ENCODE measurements around the gene ANK3.

Gene ANK3

GRCh38 chr10:60389413-60390025 is at the start of gene ANK3:
ANK3 (minus strand) TSS chr10:60389875; CDS start chr10:60389538, 337 bp downstream.
- DNase-seq: peak in 6 of 56 donors; percentile 8 to 55 (median 26)

DNA sequence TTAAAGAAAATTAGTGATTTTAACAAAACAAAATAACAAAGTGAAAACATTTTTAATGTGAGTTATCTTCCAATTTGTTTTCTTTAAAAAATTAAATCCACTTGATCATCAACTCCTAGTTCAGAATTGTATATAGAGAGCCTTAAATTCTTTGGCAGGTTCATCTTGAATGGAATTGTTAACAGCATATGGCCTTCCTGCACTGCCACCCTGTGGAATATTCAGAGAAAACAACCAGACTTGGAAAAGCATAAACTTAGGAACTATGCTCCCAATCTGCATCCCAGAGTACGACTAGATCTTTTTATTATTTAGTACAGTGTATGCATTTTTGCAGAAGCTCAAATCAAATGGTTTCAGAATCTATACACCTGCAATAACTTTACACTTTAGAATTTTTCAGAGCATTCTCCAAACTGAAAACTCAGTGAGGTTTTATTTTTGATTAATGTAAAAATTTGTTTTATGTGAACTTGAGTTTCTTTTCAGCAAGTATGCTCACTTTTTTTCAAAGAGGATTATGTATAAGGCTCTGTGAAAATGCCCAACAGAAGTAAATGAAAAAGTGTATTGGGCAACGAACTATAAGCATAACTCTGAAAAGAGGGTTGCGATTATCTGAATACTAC is 44.9 kb upstream of the ANK3 start:
- peak in 29 of 56 donors; percentile 5 to 62 (median 23) for DNase-seq

- DNase-seq: no peak
These were observed 44.0 kb upstream of the ANK3 start for GRCh38 chr10:60433684-60434083.

DNA sequence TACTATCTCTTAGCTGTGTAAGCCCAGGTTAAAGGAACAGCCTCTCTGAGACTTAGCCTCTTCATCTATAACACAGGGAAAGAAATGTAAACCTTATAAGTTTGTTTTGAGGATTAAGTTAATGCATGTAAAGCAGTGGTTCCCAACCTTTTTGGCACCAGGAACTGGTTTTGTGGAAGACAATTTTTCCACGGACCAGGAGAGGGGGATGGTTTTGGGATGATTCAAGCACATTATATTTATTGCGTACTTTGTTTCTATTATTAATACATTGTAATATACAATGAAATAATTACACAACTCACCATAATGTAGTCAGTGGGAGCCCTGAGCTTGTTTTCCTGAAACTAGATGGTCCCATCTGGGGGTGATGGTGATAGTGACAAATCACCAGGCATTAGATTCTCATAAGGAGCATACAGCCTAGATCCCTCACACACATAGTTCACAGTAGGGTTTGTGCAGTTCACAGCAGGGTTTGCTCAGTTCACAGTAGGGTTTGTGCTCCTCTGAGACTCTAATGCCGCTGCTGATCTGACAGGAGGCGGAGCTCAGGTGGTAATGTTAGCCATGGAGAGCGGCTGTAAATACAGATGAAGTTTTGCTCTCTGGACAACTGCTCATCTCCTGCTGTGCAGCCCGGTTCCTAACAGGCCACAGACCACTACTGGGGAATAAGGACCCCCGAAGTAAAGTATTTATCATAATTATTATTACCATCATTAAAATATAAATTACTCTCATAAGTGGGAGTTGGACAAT is 41.3 kb upstream of the ANK3 start:
- DNase-seq: no peak

DNA sequence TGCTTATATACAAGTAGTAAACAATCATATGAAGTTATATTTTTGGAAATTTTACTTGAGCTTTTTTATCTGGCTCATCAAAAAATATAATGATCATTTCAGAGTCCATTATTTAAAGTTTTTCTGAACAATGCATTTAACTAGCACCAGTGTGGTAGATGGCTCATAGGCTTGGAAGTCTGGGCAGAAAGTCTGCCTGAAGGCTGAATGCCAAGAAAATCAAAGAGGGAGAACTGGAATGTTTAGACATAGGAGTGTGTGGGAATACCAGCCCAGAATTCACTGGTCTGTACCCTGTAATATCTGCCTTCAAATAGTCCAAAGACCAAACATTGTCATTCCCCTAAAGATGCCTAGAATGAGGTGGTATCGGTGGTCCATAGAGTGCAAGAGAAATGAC is 40.3 kb upstream of the ANK3 start:
- DNase-seq: no peak

GRCh38 chr10:60429084-60429849 is 39.6 kb upstream of the ANK3 start:
- DNase-seq: no peak

DNA sequence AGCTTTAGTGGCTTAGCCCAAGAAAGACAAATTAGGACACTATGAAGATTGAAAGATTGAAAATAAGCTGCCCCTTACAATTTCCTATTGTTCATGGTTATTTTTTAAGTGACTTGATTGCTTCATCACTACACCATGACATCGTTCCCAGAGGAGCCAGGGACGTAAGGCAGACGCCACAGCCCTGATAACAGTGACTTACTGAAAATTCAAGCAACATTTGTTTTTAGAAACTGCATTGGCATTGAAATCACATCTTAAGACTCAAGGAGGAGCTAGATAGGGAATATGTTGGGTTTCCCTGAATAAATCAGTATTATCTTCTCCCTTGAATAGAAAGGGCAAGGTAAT is 38.7 kb upstream of the ANK3 start:
- no peak for DNase-seq

- no peak for DNase-seq
These were observed 38.2 kb upstream of the ANK3 start for GRCh38 chr10:60427709-60428386.

- no peak for DNase-seq
These were observed 37.5 kb upstream of the ANK3 start for GRCh38 chr10:60427148-60427547.

GRCh38 chr10:60426425-60426824 is 36.8 kb upstream of the ANK3 start:
- no peak for DNase-seq

DNA sequence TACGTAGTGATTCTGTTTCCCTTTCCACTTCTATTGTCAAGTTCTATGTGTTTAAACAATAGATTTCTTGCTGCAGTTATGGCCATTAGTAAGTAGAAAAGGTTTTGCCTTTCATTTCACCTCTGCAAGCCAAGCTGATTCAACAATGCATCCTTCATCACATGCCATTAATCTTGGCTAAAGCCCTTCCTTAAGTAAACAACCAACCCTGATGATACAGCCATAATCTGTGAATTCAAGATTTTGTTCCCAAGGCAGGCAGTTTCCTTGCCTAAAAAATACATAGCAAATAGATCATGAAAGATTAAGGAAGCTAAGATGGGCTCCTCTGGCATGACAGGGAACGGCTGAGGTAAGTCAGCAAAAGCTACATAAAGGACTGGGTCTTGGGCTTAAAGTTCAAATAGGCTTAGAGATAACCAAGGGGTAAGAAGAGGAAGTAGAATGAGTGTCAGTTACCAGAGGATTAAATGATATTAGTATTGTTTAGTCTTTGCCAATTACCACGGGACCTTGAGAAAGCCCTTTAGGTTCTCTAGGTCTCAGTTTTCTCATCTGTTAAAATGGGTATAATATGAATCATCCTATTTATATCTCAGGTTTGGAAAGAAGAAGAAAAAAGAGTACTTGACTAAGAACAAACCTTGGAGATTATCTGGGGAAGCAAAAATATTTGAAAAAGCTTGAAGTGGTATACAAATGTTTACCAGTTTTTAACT is 35.9 kb upstream of the ANK3 start:
- DNase-seq: no peak

DNA sequence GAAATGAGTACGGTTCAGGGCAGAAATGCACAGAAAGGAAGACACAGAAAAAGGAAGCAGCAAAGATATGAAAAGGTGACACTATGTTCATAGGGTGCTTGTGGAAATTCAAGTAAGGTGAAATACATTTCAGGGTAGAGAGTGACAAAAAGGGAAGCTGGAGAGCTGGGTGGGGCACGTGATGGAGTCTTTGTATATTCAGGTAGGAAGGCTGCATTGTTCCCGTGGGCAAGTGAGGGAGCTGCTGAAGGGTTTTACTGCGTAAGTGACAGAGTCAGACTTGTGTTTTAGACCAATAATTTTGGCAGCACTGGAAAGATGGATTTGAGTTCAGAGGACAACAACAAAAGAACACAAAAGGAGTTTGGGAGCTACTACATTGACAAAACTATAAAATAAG is 35.3 kb upstream of the ANK3 start:
- peak in 2 of 56 donors; percentile 3 to 4 for DNase-seq

DNA sequence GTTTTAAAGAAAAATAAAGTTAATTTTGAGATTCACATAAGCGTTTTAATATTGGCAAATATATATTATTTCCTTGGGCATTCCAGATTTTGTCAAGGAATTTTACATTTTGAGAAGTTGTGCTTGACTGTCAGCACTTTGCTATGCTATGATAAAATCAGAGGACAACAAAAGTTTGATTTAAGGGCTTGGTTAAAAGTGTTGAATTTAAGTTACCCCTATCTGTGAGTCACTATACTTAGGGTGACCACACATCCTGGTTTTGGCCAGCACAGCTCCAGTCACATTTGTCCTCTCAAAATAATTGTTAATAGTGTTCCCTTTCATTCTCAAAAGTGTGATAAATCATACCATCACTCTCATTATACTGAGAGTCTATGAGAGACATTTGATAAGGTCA is 34.2 kb upstream of the ANK3 start:
- DNase-seq: no peak

DNA sequence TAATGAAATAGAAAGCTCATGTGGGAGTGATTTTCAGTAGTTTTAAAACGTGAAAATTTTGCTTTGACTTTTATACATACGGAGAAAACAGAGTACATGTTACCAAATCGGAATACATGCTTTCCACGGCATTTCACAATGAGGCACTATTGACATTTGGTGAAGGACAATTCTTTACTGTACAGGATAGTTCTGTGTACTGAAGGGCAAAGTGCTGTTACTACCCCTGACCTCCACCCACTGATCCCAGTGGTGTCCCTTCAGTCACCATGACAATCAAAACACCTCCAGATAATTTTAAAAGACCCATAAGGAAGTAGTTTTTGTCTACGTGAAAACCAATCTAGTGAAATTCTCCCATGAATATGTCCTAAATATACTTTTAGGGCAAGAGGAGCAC is 33.1 kb upstream of the ANK3 start:
- DNase-seq: no peak

GRCh38 chr10:60420991-60421894 is 31.6 kb upstream of the ANK3 start:
- no peak for DNase-seq

GRCh38 chr10:60419249-60419648 is 29.6 kb upstream of the ANK3 start:
- no peak for DNase-seq

DNA sequence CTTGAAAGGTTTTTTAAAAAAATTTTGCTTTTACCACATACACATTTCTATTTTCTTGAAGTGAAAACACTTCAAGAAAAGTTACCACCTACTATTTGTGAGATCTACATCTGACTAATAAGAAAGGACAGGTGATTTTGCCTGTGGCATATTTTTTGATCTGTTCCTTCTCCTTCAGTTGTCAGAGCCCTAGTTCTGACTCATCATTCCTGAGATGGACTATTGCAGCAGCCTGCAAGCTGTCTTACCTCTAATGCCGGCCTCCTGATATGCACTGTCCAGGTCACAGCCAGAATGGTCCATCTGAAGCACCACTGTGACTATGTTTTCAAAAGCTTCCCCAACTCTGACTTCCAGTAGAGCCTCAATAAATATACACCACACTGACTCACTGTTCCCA is 28.2 kb upstream of the ANK3 start:
- no peak for DNase-seq

GRCh38 chr10:60417024-60417423 is 27.3 kb upstream of the ANK3 start:
- DNase-seq: no peak

DNA sequence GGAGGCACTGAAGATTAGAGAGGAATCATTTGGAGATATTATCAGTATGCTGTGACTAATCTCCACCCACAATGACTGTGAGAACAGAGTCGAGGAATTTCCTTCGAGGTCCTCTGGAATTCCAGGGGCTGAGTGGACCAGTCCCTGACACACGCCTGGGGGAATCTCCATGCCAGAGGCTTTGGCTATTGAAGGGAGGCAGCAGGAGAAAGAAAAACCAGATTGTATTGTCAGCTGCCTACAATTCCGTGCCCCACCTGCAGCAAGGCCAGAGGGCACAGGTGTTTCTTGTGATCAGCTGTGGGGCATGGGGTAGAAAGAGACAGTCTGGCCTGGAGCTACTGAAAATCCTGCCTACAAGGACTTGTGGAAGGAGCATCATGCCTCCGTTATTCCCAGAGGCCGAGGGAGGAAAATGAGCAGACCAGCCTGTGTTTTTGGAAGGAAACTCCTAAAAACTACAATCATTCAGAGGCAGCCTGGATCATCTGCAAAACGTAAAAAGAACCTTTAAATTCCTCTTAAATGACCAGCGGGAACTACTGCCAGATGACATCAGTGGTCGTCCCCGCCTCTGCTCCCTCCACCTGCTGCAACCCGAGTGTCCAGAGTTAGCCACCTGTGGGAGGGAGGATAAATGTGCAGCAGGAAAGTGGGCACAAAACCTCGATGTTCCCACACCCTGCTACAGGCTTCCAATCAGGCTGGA is 25.4 kb upstream of the ANK3 start:
- no peak for DNase-seq
